Measurements from ENCODE around the gene VWA5B1. TPM values are rescaled to one million over a fixed set of nuclear protein-coding genes. Genes with fewer than 3 reads are reported as not detected.

Gene VWA5B1
- total and polyA plus RNA-seq, 2 of the 8 experiments (the other 6 are each of a cell fraction or from before 2014, with no cell fraction given), result 0.54 to 2.3 TPM

GRCh38 chr1:20279509-20279908 lies 11.2 kb upstream of the VWA5B1 start:
- Histone ChIP-seq H3K4me3 (ENCODE audit: extremely low read depth in 1 of 4, insufficient read depth in 2 of 4, low read depth in 3 of 4, low read length in 4 of 4) (no peak overlapping the region), H2BK5ac (ENCODE audit: low read depth, low read length) (no peak overlapping the region), H3K9ac (replicated peaks in 1 of 4; ENCODE audit: extremely low read depth in 1 of 4, low read depth in 3 of 4, low read length in 3 of 4) (no peak overlapping the region), H4K20me1 (replicated peaks in 1 of 2; ENCODE audit: control insufficient read depth in 1 of 2, insufficient read depth in 2 of 2, low read length in 2 of 2) (no peaks in the 10 kb centered on the region), H3K14ac (ENCODE audit: insufficient read length) (no peak overlapping the region), H3K27ac (ENCODE audit: low read depth, low read length) (no peak overlapping the region), H3K4me1 (replicated peaks in 1 of 4; ENCODE audit: control insufficient read depth in 3 of 4, insufficient read depth in 4 of 4, low read length in 3 of 4) (peaks cover 3 to 12% (median 8%) of the 10 kb centered on the region in 4 experiments), H3K36me3 (ENCODE audit: control insufficient read depth in 2 of 4, insufficient read depth in 4 of 4, low read length in 3 of 4) (no peaks in the 10 kb centered on the region), H3K56ac (replicated peaks; ENCODE audit: insufficient read length, low read depth, low read length) (no peak overlapping the region), H2BK15ac (ENCODE audit: low read length) (peak overlapping the region; percentile 95; the same call in 1 of the 2 replicates), H3K4ac (replicated peaks; ENCODE audit: insufficient read length, low read depth, low read length) (no peak overlapping the region), H3K18ac (ENCODE audit: extremely low read depth, low read length) (no peak overlapping the region), H3K23me2 (ENCODE audit: low read depth, low read length) (0 out of 2 replicates have a peak, but pooled peaks cover 3% of the 10 kb centered on the region), H4K91ac (replicated peaks; ENCODE audit: insufficient read length, low read length) (no peak overlapping the region), H3K27me3 (replicated peaks in 1 of 4; ENCODE audit: control insufficient read depth in 3 of 4, extremely low read depth in 1 of 4, insufficient read depth in 3 of 4, low read length in 3 of 4) (peaks cover 0 to 5% (median 0%) of the 10 kb centered on the region in 4 experiments; a peak in 2 of 7 replicates), H2BK120ac (replicated peaks; ENCODE audit: low read depth, low read length) (no peak overlapping the region), H2AK5ac (ENCODE audit: low read depth, low read length) (peak overlapping the region; percentile 39; the same call in 1 of the 2 replicates), H3K9me3 (ENCODE audit: insufficient read depth in 2 of 2, low read depth in 1 of 2, low read length in 1 of 2) (no peaks in the 10 kb centered on the region), H3K79me1 (ENCODE audit: low read depth, low read length) (no peaks in the 10 kb centered on the region), H3K4me2 (ENCODE audit: insufficient read depth in 1 of 2, low read depth in 2 of 2, low read length in 2 of 2) (0 out of 4 replicates have a peak overlapping the region, but pooled peaks of 1 of the 2 experiments have one; percentile 38), H2AFZ (ENCODE audit: low read length) (no peak overlapping the region), H2BK20ac (ENCODE audit: low read length) (0 out of 2 replicates have a peak overlapping the region, but pooled peaks have one; percentile 72), H2BK12ac (ENCODE audit: low read depth, low read length) (0 out of 2 replicates have a peak overlapping the region, but pooled peaks have one; percentile 32), H4K5ac (ENCODE audit: insufficient read length, low read depth, low read length) (no peak overlapping the region), H3K79me2 (ENCODE audit: control insufficient read depth in 1 of 2, insufficient read depth in 2 of 2, low read length in 2 of 2) (no peaks in the 10 kb centered on the region), H3K23ac (ENCODE audit: insufficient read length) (no peak overlapping the region), H4K8ac (ENCODE audit: extremely low read depth, insufficient read depth, low read length) (no peak overlapping the region)
- DNase-seq (ENCODE audit: low read depth in 1 of 2, low spot score in 2 of 2), result no peak
- TF ChIP-seq CEBPB (IDR thresholded peaks at IDR 0.05; ENCODE audit: low read depth, low read length), result no peak
- no peak for TF ChIP-seq POLR2AphosphoS5 (IDR thresholded peaks at IDR 0.05; ENCODE audit: low read depth, low read length)
- CTCF ChIA-PET (ENCODE audit: partially characterized antibody), result no interaction called here
- no peak for FAIRE-seq
- POLR2A ChIA-PET (ENCODE audit: partially characterized antibody), result interaction anchor here (1.3 to 2.2 kb wide), 2 partner anchors 11 kb away, joined by 6 to 9 read pairs; partner anchors contain the start of gene VWA5B1
- WGBS, 2 experiments (ENCODE audit: extremely low coverage in 1 of 2, insufficient coverage in 1 of 2, insufficient read length in 1 of 2, insufficient replicate concordance in 2 of 2, low coverage in 1 of 2, low lambda C conversion rate in 2 of 2, missing lambda C conversion rate in 1 of 2), result 95% methylated on average over 7 of the region's 7 CpGs; no CpG with 5 or more reads in 1 of the 2 experiments

All from H1 (cell line).